GM19463 (cell line): ENCODE data around the gene TOMM34.
A peak's percentile ranks its signal among the peaks of the same experiment; 100 is the strongest.

Experiments used
- ATAC-seq: cut with Tn5 transposase; IDR thresholded peaks from one replicate; pipeline ENCODE4 v1.9.1; 2021; ENCODE audit warnings: mild to moderate bottlenecking, moderate library complexity; ENCODE audit not compliant: unreplicated experiment

Gene TOMM34, protein sequence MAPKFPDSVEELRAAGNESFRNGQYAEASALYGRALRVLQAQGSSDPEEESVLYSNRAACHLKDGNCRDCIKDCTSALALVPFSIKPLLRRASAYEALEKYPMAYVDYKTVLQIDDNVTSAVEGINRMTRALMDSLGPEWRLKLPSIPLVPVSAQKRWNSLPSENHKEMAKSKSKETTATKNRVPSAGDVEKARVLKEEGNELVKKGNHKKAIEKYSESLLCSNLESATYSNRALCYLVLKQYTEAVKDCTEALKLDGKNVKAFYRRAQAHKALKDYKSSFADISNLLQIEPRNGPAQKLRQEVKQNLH

DNA sequence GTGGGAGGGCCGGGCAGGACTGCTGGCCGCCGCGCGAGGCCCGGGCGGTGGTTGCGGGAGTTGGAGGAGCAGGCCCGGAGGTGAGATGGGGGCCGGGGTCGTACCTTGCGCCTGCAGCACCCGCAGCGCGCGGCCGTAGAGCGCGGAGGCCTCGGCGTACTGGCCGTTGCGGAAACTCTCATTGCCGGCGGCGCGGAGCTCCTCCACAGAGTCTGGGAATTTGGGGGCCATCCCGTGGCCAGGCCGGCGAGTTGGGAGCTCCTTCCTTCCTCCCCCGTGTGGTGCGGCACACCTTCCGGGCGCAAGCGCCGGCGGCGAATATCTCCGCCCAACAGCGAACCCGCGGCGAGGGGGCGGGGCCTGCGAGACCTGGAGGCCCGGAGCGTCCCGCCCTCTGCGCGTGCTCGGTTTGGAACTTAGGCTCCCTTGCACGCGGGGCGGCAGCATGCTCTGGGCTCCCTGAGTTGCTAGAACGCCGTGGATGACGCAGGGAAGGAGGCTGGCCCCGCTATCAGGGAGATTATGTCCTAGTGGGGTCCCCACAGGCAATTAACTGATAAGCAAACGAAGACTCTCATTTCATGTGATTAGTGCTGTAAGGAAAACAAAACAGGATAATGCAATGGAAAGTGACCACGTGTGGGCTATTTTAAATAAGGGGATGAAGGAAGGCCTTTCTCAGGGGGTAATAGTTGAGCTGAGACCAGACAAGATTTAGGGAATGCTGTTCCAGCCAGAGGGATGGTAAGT, at the start of gene TOMM34:
TOMM34 (minus strand) TSS at position 295 of the 750 bp plus-strand sequence; CDS start at position 231, 64 bp downstream.
- ATAC-seq, result peak; percentile 91

- ATAC-seq, result no peak
Observed at GRCh38 chr20:45008521-45009049, 48.4 kb upstream of the TOMM34 start.

- no peak for ATAC-seq
Observed at GRCh38 chr20:44997668-44998067, 37.5 kb upstream of the TOMM34 start.

DNA sequence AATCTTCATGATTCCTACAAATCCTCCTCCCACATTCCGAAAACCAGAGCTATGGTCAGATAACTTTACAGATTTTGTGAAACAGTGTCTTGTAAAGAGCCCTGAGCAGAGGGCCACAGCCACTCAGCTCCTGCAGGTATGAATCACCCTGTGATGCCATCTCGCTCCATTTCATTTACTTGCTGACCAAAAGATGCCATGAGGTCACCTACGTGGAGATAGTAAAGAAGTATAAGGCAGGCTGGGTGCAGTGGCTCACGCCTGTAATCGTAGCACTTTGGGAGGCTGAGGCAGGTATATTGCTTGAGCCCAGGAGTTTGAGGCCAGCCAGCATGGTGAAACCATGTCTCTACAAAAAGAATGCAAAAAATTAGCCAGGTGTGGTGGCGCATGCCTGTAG, 37.0 kb upstream of the TOMM34 start:
- no peak for ATAC-seq

DNA sequence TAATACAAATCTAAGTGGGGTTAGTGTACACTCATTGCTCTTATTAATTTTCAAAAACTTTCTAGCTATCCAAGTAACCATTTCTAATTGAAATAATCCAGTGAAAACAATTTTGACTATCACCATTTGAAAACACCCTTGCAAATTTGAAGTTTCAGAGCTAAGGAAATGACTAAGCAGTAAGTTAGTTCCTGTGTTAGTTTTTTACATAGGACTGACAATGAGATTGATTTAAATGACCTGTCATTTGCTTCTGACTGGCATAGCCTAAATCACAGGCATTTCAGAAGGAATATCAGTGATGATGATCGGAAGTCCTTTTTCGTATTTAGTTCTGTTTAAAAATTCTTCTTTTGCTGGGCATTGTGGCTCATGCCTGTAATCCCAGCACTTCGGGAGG, 33.1 kb upstream of the TOMM34 start:
- no peak for ATAC-seq

GRCh38 chr20:44990957-44991356, 30.8 kb upstream of the TOMM34 start:
- no peak for ATAC-seq

DNA sequence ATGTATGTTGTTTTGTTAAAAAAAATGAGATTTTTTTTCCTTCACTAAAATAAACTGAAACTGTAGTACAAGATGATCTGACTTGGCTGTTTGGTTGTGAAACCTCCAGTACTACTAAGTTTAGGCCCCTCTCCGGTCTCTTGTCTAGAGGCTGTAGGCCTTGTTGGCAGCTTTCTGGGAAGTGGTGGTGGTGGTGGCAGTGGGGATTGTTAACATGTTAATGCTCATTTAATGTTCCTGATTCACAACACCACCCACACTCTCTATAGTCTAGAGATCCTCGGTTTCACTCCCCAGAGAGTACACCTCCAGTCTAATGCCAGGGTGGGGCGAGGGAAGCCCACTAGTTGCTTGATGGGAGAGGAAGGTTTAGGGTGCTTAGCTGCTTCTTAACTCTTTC, 30.2 kb upstream of the TOMM34 start:
- no peak for ATAC-seq

GRCh38 chr20:44988631-44989171, 28.5 kb upstream of the TOMM34 start:
- no peak for ATAC-seq

- ATAC-seq, result no peak
Observed at GRCh38 chr20:44983093-44983674, 23.0 kb upstream of the TOMM34 start.

- ATAC-seq, result no peak
Observed at GRCh38 chr20:44981736-44982406, 21.7 kb upstream of the TOMM34 start.

- peak; percentile 81 for ATAC-seq
Observed at GRCh38 chr20:44979090-44979621, 19.0 kb upstream of the TOMM34 start.

- no peak for ATAC-seq
Observed at GRCh38 chr20:44976698-44977097, 16.5 kb upstream of the TOMM34 start.

- ATAC-seq, result no peak
Observed at GRCh38 chr20:44973053-44973452, 12.9 kb upstream of the TOMM34 start.

DNA sequence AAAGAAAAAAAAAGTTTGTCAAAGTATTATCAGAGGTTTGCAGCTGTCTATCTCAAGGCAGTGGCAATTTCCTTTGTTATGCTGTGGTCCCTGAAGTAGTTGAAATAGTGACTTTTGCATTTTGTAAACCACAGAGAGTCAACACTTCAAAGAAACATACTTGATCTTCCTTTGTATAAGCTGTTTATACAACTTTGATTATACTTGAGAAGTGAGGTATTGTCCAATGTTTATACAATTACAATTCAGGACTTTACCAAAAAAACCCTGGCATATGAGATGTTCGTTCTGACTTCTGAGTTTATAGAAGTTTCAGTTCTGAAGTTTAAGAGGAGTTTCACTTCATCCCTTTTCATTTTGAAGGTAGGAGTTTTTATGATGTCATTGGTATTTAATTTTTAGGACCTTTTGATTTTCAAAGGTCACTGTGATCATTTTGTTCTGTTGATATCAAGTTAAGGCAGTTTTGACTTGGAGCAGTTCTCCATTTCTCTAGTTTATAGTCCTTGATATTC, 10.1 kb upstream of the TOMM34 start:
- no peak for ATAC-seq

DNA sequence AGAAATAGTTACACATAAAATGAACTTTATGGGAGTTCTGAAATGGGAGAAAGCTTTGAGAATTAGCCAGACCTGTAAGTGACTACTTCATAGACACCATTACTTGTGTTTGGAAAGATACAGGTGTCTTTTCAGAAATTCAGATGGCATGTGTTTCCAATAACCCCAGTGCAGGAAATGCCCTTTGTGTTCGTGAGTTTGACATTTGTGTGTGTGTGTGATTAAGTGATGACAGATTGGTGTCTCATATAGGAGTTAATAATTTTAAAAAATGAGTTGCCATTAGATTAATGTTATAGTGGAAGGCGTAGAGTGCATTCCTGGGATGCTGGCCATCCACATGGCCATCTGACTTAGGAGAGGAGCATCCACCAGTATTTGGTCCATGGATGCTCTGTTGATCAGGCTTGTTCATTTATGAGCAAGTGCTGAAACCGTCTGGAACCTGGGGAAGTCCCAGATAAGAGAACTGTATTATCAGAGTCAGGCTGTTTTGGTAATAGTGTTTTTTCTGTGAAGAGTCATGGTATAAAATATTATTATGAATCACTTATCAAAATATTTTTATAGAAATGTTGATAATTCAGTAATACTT, 9.2 kb upstream of the TOMM34 start:
- no peak for ATAC-seq

DNA sequence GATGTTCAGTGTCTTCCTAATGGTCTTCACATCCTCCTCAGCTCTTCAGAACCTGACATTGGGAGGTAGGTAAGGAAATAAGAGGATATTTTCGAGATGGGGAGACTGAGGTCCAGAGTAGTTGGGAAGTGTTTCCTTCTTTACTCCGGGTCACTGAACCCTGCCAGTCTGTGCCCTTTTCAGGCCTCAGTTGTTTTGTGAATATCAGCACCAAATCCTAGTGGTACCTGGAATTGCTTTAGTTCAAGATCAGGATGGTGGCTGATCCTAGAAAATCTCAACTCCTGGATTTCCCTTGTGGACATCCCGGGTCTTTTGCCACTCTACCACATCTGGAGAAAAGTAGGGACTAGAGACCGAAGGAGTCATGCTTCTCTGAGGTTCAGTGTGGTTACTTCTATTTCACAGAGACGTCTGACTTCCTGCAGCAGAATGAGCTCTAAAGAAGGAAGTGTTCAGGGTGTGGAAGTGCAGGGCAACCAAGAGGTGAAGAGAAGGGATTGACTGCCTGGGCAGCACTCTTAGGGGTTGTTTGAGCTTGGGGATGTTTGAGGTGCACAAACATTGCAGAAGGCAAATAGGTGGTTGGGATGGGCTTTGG, 7.1 kb upstream of the TOMM34 start:
- ATAC-seq, result no peak

- peak; percentile 73 for ATAC-seq
Observed at GRCh38 chr20:44966030-44966961, 6.1 kb upstream of the TOMM34 start, which contains the start of gene STK4. Gene STK4 (plus strand): TSS chr20:44966512. CDS start chr20:44966569, 57 bp downstream.

GRCh38 chr20:44965651-44966029, 5.4 kb upstream of the TOMM34 start:
- ATAC-seq, result no peak
